A549 (cell line): ENCODE data around the gene MT2A. TPM values are rescaled to one million over a fixed set of nuclear protein-coding genes. Genes with fewer than 3 reads are reported as not detected.

Experiments used
- ATAC-seq, 2 experiments: fragments of 200-7000 bp in 1 of 2; fragments of >200 bp in 1 of 2; cut with Nextera tagmentation in 1 of 2; cut with Tn5 transposase in 1 of 2; 3 replicates each; pipeline versions ENCODE4 v1.8.0 to v1.9.1; 2018 to 2020; ENCODE audit warnings: mild to moderate bottlenecking in 1 of 2, moderate library complexity in 1 of 2
- CTCF ChIA-PET: fragments of 300-600 bp; sonication (Branson Sonifier 250); formaldehyde crosslinking; extraction: SDS; loops from one replicate; lab custom pipeline; 2021; ENCODE audit warnings: antibody characterized with exemption, inconsistent platforms; lab: Yijun Ruan, JAX
- POLR2A ChIA-PET: fragments of 350-600 bp; formaldehyde crosslinking; extraction: SDS; loops from one replicate; lab custom pipeline; 2021; ENCODE audit warnings: antibody characterized with exemption, inconsistent platforms; lab: Yijun Ruan, JAX
- DNase-seq, 2 experiments: peaks; one replicate each; pipeline versions ENCODE4 v3.0.0 to v3.0.0-alpha.2; 2011 to 2016; ENCODE audit warnings: low read depth in 1 of 2, low spot score in 1 of 2
- FAIRE-seq: peaks from 2 replicates; lab custom pipeline; 2011; peaks lifted over from hg19 to GRCh38; lab: Jason Lieb, UNC
- H3K27ac ChIP-seq, 2 experiments: fragments of >200 bp; sonication (Bioruptor Twin); formaldehyde crosslinking; 3 replicates each; pipeline ENCODE4 v1.5.1; 2016 to 2017
- H3K4me1 ChIP-seq: fragments of >200 bp; sonication (Bioruptor Twin); formaldehyde crosslinking; 3 replicates; pipeline ENCODE4 v1.6.1; 2016
- H3K4me2 ChIP-seq: fragments of >200 bp; sonication (Bioruptor Twin); formaldehyde crosslinking; 3 replicates; pipeline ENCODE4 v1.6.1; 2016
- H3K4me3 ChIP-seq: fragments of >200 bp; sonication (Bioruptor Twin); formaldehyde crosslinking; 3 replicates; pipeline ENCODE4 v1.5.1; 2016
- H3K9me3 ChIP-seq: fragments of >200 bp; sonication (Bioruptor Twin); formaldehyde crosslinking; 3 replicates; pipeline ENCODE4 v1.6.1; 2016
- BCL3 ChIP-seq: fragments of >200 bp; sonication (Bioruptor Twin); formaldehyde crosslinking; IDR thresholded peaks from 3 replicates; pipeline ENCODE4 v1.6.1; 2016
- CTCF ChIP-seq: fragments of >200 bp; sonication (Bioruptor Twin); formaldehyde crosslinking; IDR thresholded peaks from 3 replicates; pipeline ENCODE4 v1.5.1; 2016
- EP300 ChIP-seq, 2 experiments: fragments of >200 bp; sonication (Bioruptor Twin); formaldehyde crosslinking; IDR thresholded peaks; 2 replicates in 1 of 2; 3 replicates in 1 of 2; pipeline ENCODE4 v1.6.1; 2016 to 2017
- ESRRA ChIP-seq: fragments of 150-350 bp; IDR thresholded peaks from 2 replicates; pipeline ENCODE4 v1.6.1; 2014; ENCODE audit warnings: mild to moderate bottlenecking, low read length, borderline replicate concordance
- FOXS1 ChIP-seq: fragments of 250-450 bp; sonication (Bioruptor Pico); IDR thresholded peaks from 2 replicates; pipeline ENCODE4 v1.5.0; 2020; ENCODE audit warnings: mild to moderate bottlenecking, moderate library complexity
- HMGXB4 ChIP-seq: fragments of 250-450 bp; sonication (Bioruptor Pico); IDR thresholded peaks from 2 replicates; pipeline ENCODE4 v1.5.0; 2021; ENCODE audit warnings: mild to moderate bottlenecking, moderate library complexity, borderline replicate concordance
- HOXB13 ChIP-seq: fragments of 250-450 bp; sonication (Bioruptor Pico); IDR thresholded peaks from 2 replicates; pipeline ENCODE4 v1.5.0; 2020; ENCODE audit warnings: low read depth, mild to moderate bottlenecking, moderate library complexity
- KDM1A ChIP-seq: fragments of 200-600 bp; sonication (generic); IDR thresholded peaks from 2 replicates; pipeline ENCODE4 v1.6.1; 2016; ENCODE audit warnings: low read depth, mild to moderate bottlenecking
- KDM5A ChIP-seq: fragments of 200-600 bp; sonication (generic); IDR thresholded peaks from 2 replicates; pipeline ENCODE4 v1.6.1; 2016; ENCODE audit warnings: antibody characterized with exemption, mild to moderate bottlenecking
- MAFK ChIP-seq: fragments of 450-650 bp; IDR thresholded peaks from 2 replicates; pipeline ENCODE4 v1.6.1; 2014; ENCODE audit not compliant: partially characterized antibody
- PHF8 ChIP-seq: fragments of 200-600 bp; sonication (generic); IDR thresholded peaks from 2 replicates; pipeline ENCODE4 v1.6.1; 2016; ENCODE audit warnings: low read depth, mild to moderate bottlenecking, antibody characterized with exemption, moderate library complexity, borderline replicate concordance
- POLR2AphosphoS2 ChIP-seq: conservative IDR thresholded peaks from 2 replicates; pipeline ENCODE4 v1.6.1; 2012; ENCODE audit warnings: low read length, improper control_type of control experiment, inconsistent platforms
- RCOR1 ChIP-seq: fragments of 150-350 bp; IDR thresholded peaks from 2 replicates; pipeline ENCODE4 v1.6.1; 2014; ENCODE audit warnings: antibody characterized with exemption, low read length, low read depth
- RNF2 ChIP-seq: fragments of 200-600 bp; sonication (generic); IDR thresholded peaks from 2 replicates; pipeline ENCODE4 v1.6.1; 2016; ENCODE audit warnings: low read depth, mild to moderate bottlenecking, antibody characterized with exemption, moderate library complexity, borderline replicate concordance
- SMC3 ChIP-seq: fragments of >200 bp; sonication (Bioruptor Twin); formaldehyde crosslinking; IDR thresholded peaks from 3 replicates; pipeline ENCODE4 v1.6.1; 2018; ENCODE audit warnings: inconsistent platforms
- SREBF2 ChIP-seq: fragments of 450-650 bp; IDR thresholded peaks from 2 replicates; pipeline ENCODE4 v1.6.1; 2014; ENCODE audit warnings: mild to moderate bottlenecking, moderate library complexity
- TFCP2L1 ChIP-seq: fragments of 250-450 bp; sonication (Bioruptor Pico); IDR thresholded peaks from 2 replicates; pipeline ENCODE4 v1.5.0; 2021; ENCODE audit warnings: mild to moderate bottlenecking
- ZC3H11A ChIP-seq: fragments of 450-650 bp; IDR thresholded peaks from 2 replicates; pipeline ENCODE4 v1.6.1; 2014; ENCODE audit warnings: antibody characterized with exemption, mild to moderate bottlenecking
- ZFP36 ChIP-seq: fragments of 450-650 bp; IDR thresholded peaks from 2 replicates; pipeline ENCODE4 v1.6.1; 2014; ENCODE audit warnings: borderline replicate concordance; ENCODE audit not compliant: partially characterized antibody
- ZSCAN20 ChIP-seq: fragments of 250-450 bp; sonication (Bioruptor Pico); IDR thresholded peaks from 2 replicates; pipeline ENCODE4 v1.8.0; 2022; ENCODE audit warnings: mild to moderate bottlenecking, moderate library complexity
- WGBS: methylation state at CpG from one replicate; pipeline ENCODE4 v1.1.6; 2017; ENCODE audit errors: missing lambda C conversion rate; 5-methylcytosine and 5-hydroxymethylcytosine counted together
- polyA plus RNA-seq, 4 experiments: library from polyadenylated mRNA; depleted of rRNA in 3 of 4; stranded (reverse); fragments of >200 nt; fragmentation: RNase III in 1 of 4; extraction: RNeasy Plus Mini Kit Qiagen cat#74134 plus additional on column Dnase treatment in 1 of 4; gene quantifications; 2 replicates in 3 of 4; 3 replicates in 1 of 4; pipeline ENCODE4 v1.2.3, GENCODE V29; 2011 to 2017
- TF ChIP-seq, protein P1 (sequence below): fragments of 200-600 bp; sonication (generic); IDR thresholded peaks from 2 replicates; pipeline ENCODE4 v1.6.1; 2016; ENCODE audit warnings: antibody characterized with exemption, mild to moderate bottlenecking, moderate library complexity

Gene MT2A
- polyA plus RNA-seq, 2 of the 4 experiments (the other 2 are of a cell fraction) = 39.1 to 305 TPM

- no peaks in the 10 kb centered on the region for H3K9me3 ChIP-seq
- no peak overlapping the region for H3K4me3 ChIP-seq
- H3K27ac ChIP-seq = no peak overlapping the region
- 89% methylated on average over 2 of the region's 2 CpGs for WGBS
- POLR2A ChIA-PET = interaction anchor here (0.6 to 2.3 kb wide), 2 partner anchors 14 to 34 kb away, joined by 6 to 23 read pairs; partner anchors contain the start of gene MT2A
- no peak for ATAC-seq
- FAIRE-seq = no peak
- DNase-seq = no peak
- H3K4me2 ChIP-seq = no peak overlapping the region
- TF ChIP-seq ZFP36 (no peak), SMC3 (no peak), RCOR1 (no peak), KDM5A (no peak), CTCF (no peak), FOXS1 (CRISPR knock-in tag) (no peak), TFCP2L1 (CRISPR knock-in tag) (no peak), MAFK (no peak), HMGXB4 (CRISPR knock-in tag) (no peak), HOXB13 (no peak), BCL3 (no peak), ZSCAN20 (CRISPR knock-in tag) (no peak), SREBF2 (no peak)
- TF ChIP-seq, protein P1, sequence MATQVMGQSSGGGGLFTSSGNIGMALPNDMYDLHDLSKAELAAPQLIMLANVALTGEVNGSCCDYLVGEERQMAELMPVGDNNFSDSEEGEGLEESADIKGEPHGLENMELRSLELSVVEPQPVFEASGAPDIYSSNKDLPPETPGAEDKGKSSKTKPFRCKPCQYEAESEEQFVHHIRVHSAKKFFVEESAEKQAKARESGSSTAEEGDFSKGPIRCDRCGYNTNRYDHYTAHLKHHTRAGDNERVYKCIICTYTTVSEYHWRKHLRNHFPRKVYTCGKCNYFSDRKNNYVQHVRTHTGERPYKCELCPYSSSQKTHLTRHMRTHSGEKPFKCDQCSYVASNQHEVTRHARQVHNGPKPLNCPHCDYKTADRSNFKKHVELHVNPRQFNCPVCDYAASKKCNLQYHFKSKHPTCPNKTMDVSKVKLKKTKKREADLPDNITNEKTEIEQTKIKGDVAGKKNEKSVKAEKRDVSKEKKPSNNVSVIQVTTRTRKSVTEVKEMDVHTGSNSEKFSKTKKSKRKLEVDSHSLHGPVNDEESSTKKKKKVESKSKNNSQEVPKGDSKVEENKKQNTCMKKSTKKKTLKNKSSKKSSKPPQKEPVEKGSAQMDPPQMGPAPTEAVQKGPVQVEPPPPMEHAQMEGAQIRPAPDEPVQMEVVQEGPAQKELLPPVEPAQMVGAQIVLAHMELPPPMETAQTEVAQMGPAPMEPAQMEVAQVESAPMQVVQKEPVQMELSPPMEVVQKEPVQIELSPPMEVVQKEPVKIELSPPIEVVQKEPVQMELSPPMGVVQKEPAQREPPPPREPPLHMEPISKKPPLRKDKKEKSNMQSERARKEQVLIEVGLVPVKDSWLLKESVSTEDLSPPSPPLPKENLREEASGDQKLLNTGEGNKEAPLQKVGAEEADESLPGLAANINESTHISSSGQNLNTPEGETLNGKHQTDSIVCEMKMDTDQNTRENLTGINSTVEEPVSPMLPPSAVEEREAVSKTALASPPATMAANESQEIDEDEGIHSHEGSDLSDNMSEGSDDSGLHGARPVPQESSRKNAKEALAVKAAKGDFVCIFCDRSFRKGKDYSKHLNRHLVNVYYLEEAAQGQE = no peak
- CTCF ChIA-PET = interaction anchor here (0.7 to 5.3 kb wide), 7 partner anchors 11 to 78 kb away, joined by 3 to 18 read pairs (median 4); partner anchors contain the start of gene MT2A
- H3K4me1 ChIP-seq = peaks cover 14% of the 10 kb centered on the region
These were observed 15.3 kb downstream of the MT2A start for GRCh38 chr16:56623637-56624036.

DNA sequence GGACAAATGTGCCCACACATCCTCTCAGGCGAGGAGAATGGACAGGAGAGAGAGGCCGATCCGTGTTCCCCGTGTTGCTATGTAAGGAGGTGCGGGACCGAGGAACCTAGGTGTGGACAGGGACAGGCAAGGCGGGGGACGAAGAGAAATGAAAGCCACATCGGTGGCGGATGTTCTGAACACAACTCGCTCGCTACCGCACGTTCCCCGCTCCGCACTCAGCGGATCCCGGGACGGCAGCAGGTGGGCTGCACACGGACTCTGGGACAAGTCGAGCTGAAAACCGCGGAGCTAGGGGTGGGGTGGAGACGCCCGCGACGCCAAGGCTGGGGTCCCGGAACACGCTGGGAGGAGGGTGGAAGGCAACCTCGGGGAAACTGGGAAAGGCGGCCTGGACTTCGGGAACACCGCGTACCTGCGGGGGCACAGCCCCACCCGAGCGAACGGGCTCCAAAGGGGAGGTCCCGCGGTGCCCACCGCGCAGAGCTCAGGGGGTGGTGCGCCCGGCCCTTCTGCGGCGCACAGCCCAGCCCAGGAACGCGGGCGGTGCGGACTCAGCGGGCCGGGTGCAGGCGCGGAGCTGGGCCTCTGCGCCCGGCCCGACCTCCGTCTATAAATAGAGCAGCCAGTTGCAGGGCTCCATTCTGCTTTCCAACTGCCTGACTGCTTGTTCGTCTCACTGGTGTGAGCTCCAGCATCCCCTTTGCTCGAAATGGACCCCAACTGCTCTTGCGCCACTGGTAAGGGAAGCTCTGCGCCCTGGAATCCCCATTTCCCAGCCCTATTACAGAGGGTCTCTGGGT, 17.0 kb downstream of the MT2A start, which contains the start of gene MT1E:
MT1E (plus strand) TSS at position 642 of the 803 bp plus-strand sequence; CDS start at position 713, 71 bp downstream.
- H3K4me2 ChIP-seq = no peak within 1 kb of the TSS
- peaks cover 14% of the 10 kb centered on the region for H3K4me1 ChIP-seq
- H3K27ac ChIP-seq = peak within 1 kb of the TSS; percentile 72 to 86
- CTCF ChIA-PET = interaction anchor here (0.8 to 5.3 kb wide), 7 partner anchors 14 to 111 kb away, joined by 3 to 18 read pairs (median 3); partner anchors contain the start of gene MT1A
- DNase-seq (no peak), FAIRE-seq (no peak), ATAC-seq (no peak)
- H3K4me3 ChIP-seq = no peak within 1 kb of the TSS
- POLR2A ChIA-PET = interaction anchor here (0.7 to 2.3 kb wide), 2 partner anchors 16 to 18 kb away, joined by 5 to 23 read pairs; partner anchors contain the start of gene MT2A
- TF ChIP-seq ZC3H11A (no peak), EP300 (IDR thresholded peaks at IDR 0.05) (no peak), POLR2AphosphoS2 (no peak), RNF2 (no peak), ESRRA (no peak), KDM1A (no peak), PHF8 (no peak)
- TF ChIP-seq, protein P1 = no peak
- 93% methylated on average over 59 of the region's 62 CpGs for WGBS
- no peaks in the 10 kb centered on the region for H3K9me3 ChIP-seq
